GM21737 (cell line): ENCODE results near the gene ALPP.
"Not testable (repeated sequence)": the region's sequence is repeated elsewhere in the genome, so short reads cannot be mapped to it uniquely, and the experiment has no call there.

Experiments
- ATAC-seq: cut with Tn5 transposase; IDR thresholded peaks from one replicate; pipeline ENCODE4 v1.9.1; 2021; ENCODE audit warnings: mild to moderate bottlenecking, moderate library complexity; ENCODE audit not compliant: unreplicated experiment

The ALPP gene

GRCh38 chr2:232363064-232363783 is 15.3 kb upstream of the ALPP start:
- ATAC-seq, result not testable (repeated sequence)

- ATAC-seq, result no peak
Measured at GRCh38 chr2:232363784-232364615, 14.6 kb upstream of the ALPP start.

DNA sequence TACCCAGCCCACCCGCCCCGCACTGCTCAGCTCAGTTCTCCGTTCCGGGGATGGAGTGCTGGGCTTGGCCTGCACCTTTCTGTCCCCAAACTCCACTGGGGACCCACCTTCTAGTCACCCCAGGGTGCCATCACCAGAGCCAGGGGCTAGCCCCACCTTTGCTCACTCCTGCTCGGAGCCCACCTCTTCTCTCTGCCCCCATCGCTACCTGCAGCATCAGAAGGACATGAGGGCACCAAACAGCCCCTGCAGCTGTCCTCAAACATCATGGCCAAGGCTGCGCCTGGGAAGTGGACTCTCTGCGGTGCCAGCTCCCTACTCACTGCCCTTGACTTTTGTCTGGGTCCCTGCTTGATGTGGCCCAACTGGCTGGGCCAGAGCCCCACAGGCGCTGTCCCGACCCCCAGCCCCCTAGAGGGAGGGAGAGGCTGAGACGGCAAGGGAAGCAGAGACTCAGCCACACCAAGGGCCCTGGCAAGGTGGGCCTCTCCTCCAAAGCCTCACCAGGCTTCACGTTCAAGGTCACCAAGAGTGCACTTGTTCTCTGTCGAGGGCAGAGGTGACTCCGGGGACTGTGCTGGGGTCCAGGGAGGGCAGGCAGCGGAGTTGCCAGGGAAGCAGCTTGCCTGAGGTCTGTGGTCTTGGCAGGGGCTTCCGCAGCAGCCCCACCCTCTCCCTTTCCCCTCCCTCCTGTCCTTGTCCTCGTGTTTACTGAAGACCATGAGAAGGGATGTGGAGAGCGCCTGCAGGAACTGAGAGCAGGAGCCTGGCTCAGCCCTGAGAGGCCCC is 13.6 kb upstream of the ALPP start:
- not testable (repeated sequence) for ATAC-seq

DNA sequence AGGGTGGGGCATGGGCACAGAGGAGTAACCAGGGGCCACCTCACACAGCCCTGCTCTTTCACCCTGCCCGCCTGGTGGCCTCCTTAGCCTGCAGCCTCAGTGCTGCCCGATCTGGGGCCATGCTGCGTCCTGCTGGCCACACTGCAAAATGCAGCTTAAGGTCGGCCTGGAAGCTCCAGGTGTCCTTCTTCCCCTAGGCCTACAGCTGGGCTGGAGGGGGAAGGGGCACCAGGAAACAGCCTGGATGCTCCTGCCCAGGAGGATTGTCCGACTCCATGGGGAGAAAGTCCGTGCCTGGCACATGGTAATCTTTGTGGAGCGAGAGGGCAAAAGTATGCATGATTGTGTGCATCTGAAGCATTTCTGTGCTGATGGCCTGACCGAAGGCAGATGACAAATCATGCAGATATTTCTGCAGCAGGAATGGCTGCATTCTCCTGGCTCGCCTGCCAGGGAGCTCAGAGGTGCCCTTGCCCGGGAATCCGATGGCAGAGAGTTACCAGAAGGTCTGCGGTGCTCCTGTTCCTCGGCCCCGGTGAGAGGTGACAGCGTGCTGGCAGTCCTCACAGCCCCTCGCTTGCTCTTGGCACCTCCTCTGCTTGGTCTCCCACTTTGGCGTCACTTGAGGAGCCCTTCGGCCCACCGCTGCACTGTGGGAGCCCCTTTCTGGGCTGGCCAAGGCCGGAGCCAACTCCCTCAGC is 12.8 kb upstream of the ALPP start:
- no peak for ATAC-seq

- ATAC-seq, result not testable (repeated sequence)
Measured at GRCh38 chr2:232366461-232366860, 12.1 kb upstream of the ALPP start.

DNA sequence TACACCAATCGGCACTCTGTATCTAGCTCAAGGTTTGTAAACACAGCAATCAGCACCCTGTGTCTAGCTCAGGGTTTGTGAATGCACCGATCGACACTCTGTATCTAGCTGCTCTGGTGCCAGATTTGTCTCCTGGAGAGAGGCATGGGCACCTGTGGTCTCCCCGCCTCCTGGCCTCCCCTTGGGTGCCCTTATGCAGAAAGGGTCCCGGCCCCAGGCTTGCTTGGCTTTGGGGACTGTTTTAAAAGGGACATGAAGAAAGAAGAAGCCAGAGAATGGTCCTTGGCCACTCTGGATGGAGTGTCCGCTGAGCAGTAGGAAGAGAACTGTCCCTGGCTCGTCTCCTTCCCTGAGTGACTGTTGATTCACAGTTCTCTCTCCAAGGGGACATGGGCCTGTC is 11.5 kb upstream of the ALPP start:
- no peak for ATAC-seq

GRCh38 chr2:232367591-232368233 is 10.8 kb upstream of the ALPP start:
- no peak for ATAC-seq

DNA sequence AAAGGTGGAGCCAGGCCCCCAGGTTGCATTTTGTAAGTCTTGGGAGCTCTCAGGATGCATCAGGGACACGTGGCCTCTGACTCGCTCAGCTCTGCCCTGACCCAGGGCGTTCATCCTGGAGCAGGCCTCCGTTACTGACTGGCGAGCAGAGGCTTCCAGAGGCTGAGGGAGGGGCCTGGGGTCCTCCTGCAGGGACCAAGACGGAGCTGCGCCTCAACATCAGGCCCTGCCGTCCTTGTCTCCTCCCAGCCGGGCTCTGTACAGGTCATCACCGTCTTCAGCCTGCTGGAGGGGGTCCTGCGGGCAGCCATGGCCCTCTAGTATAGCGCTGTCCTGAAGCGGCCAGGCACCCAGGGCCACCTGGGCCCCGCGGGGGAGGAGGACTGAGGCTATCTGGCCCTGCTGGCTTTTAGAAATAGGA is 10.2 kb upstream of the ALPP start:
- ATAC-seq, result no peak

DNA sequence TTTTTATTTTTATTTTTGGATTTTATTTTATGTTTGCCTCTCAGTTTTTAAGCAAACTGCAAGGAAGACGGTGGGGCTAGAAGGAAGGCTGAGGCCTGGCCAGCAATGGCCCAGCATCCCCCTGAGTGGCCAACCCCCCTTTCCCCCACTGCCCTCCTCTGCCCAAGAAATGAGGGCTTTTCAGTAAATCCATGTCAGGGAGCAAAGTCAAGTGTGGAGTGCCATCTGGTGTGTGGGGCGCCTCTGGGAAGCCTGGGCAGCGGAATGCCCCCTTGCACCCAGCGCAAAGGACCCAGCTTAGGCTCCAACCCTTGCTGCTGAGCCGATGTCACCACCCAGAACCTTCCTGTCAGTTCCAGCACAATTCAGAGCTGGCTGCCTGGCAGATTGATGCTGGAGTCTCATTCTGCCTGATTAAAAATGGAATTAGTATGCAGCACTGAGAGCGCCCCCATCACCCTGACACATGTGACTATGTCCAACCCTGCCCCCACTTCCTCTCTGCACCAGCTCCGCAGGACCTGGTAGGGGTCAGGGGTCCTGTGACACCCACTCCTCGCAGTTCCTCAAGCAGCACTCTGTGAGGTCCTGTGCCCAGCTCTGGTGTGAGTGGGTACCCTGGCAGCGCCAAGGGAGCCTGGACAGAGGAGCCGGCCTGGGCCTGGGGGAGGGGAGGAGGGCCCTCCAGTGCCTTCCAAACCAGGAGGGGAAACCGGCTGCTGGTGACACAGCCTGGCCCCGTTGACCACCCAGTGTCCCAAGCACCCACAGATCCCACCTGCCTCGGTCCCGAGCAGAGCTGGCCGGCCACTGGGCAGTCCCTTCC is 9.2 kb upstream of the ALPP start:
- ATAC-seq, result no peak

- not testable (repeated sequence) for ATAC-seq
Measured at GRCh38 chr2:232370007-232370406, 8.5 kb upstream of the ALPP start.

DNA sequence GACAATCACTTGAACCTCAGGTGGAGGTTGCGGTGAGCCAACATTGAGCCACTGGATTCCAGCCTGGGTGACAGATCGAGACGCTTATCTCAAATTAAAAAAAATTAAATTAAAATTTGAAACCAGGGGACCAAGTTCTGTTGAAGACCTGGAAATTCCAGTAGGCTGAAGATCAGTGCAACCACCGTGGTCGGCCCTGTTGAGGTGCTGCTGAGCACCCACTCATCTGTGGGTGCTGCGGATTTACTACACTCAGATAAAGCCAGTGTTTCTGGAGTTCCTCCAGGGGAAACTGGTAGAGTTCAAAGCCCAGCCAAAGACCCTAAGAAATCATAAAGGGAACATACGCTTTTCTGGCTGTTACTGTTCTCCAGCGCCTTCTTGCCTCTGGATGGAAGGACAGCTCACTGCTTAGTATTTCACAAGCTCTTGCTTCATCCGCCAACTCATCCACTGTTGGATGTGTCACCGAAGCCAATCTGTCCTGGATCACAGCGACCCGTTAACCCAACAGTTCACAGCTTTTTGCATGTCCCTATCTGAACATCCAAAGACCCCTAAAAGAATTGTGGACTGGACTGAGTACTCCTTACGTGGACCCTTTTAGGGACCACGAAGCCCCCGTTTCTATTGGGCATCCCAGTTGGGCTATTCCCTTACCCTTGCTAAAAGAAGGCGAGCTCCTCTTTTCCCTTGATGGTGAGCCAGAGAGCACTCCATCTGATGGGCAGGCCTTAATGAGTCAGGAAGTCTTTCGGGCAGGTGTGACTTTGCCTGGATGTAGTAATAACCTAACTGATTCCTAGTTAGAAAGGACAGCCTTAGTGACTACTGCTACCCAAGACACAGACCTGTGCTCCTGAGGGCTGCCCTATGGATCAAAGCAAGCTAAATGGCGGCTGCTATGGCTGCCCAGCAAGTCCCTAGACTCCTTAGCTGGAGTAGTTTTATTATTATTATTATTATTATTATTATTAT is 6.0 kb upstream of the ALPP start:
- no peak for ATAC-seq

GRCh38 chr2:232374356-232374755 is 4.2 kb upstream of the ALPP start:
- ATAC-seq, result no peak

- no peak for ATAC-seq
Measured at GRCh38 chr2:232375164-232375563, 3.4 kb upstream of the ALPP start.

- ATAC-seq, result no peak
Measured at GRCh38 chr2:232376260-232376659, 2.3 kb upstream of the ALPP start.

- no peak for ATAC-seq
Measured at GRCh38 chr2:232376713-232377112, 1.8 kb upstream of the ALPP start.

DNA sequence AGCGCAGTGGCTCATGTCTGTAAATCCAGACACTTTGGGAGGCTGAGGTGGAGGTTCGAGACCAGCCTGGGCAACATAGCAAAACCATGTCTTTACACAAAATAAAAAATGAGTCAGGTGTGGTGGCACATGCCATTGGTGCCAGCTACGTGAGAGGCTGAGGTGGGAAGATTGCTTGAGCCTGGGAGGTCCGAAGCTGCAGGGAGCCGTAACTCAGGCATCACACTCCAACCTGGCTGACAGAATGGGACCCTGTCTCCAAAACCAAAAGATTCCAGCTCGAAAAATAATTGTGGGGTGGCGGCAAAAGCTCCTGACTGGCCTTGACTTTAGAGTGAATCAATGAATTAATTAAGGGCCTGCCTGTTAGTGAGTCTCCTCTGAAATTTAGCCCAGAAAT is 1.2 kb upstream of the ALPP start:
- ATAC-seq, result no peak

- ATAC-seq, result no peak
Measured at GRCh38 chr2:232377841-232378734, 463 bp upstream of the ALPP start.
